T1000 (cell line): ENCODE measurements around the gene MYH6.
A peak's percentile ranks its signal among the peaks of the same experiment; 100 is the strongest.
"Not testable (repeated sequence)": the region's sequence is repeated elsewhere in the genome, so short reads cannot be mapped to it uniquely, and the experiment has no call there.

Experiments
- DNase-seq: peaks from one replicate; lab custom pipeline; 2025; ENCODE audit warnings: mixed read lengths; lab: John Stamatoyannopoulos, UW

Gene MYH6

GRCh38 chr14:23407516-23408306 is at the start of gene MYH6:
Gene MYH6, minus strand, starts transcription at chr14:23408273. Its CDS starts 1,050 bp downstream, at chr14:23407223.
- DNase-seq = no peak

- not testable (repeated sequence) for DNase-seq
Measured at GRCh38 chr14:23456883-23457586, 49.0 kb upstream of the MYH6 start.

GRCh38 chr14:23454445-23454856 is 46.4 kb upstream of the MYH6 start:
- no peak for DNase-seq

- no peak for DNase-seq
Measured at GRCh38 chr14:23452237-23452636, 44.2 kb upstream of the MYH6 start.

GRCh38 chr14:23450379-23450778 is 42.3 kb upstream of the MYH6 start:
- DNase-seq = no peak

- DNase-seq = no peak
Measured at GRCh38 chr14:23449314-23449713, 41.2 kb upstream of the MYH6 start.

GRCh38 chr14:23447361-23448350 is 39.6 kb upstream of the MYH6 start:
- DNase-seq = no peak

- no peak for DNase-seq
Measured at GRCh38 chr14:23446291-23446851, 38.3 kb upstream of the MYH6 start.

GRCh38 chr14:23445773-23446172 is 37.7 kb upstream of the MYH6 start:
- no peak for DNase-seq

- no peak for DNase-seq
Measured at GRCh38 chr14:23444314-23444713, 36.2 kb upstream of the MYH6 start.

GRCh38 chr14:23443881-23444280 is 35.8 kb upstream of the MYH6 start:
- no peak for DNase-seq

GRCh38 chr14:23443411-23443812 is 35.3 kb upstream of the MYH6 start:
- DNase-seq = no peak

GRCh38 chr14:23442721-23443356 is 34.8 kb upstream of the MYH6 start:
- peak; percentile 60 for DNase-seq

GRCh38 chr14:23441076-23441475 is 33.0 kb upstream of the MYH6 start:
- no peak for DNase-seq

- no peak for DNase-seq
Measured at GRCh38 chr14:23439107-23439835, 31.2 kb upstream of the MYH6 start.

GRCh38 chr14:23438101-23438971 is 30.3 kb upstream of the MYH6 start:
- no peak for DNase-seq

GRCh38 chr14:23437133-23438100 is 29.3 kb upstream of the MYH6 start:
- no peak for DNase-seq
